Fibroblast of mammary gland (primary cell): ENCODE results near the gene PSMG4.

Source experiments
- DNase-seq: peaks from one replicate; pipeline ENCODE4 v3.0.0-alpha.2; 2010; ENCODE audit warnings: low read depth
- H3K4me3 ChIP-seq: 2 replicates; pipeline ENCODE4 v1.5.1; 2011; ENCODE audit warnings: low read depth, mild to moderate bottlenecking, low read length, moderate library complexity; ENCODE audit not compliant: control insufficient read depth
- CTCF ChIP-seq: conservative IDR thresholded peaks from 2 replicates; pipeline ENCODE4 v1.5.1; 2011; ENCODE audit warnings: low read depth, low read length, inconsistent platforms; ENCODE audit not compliant: control insufficient read depth, insufficient read depth

PSMG4 gene

GRCh38 chr6:3293271-3294155 lies 34.8 kb downstream of the PSMG4 start:
- H3K4me3 ChIP-seq: no peak overlapping the region
- DNase-seq: no peak
- TF ChIP-seq CTCF: no peak

- DNase-seq: no peak
- no peak for TF ChIP-seq CTCF
Measured at GRCh38 chr6:3294396-3294795, 35.6 kb downstream of the PSMG4 start.

GRCh38 chr6:3294921-3295871 lies 36.4 kb downstream of the PSMG4 start:
- TF ChIP-seq CTCF: no peak
- H3K4me3 ChIP-seq: no peak overlapping the region
- DNase-seq: no peak

More at GRCh38 chr6:3294396-3294795, 35.6 kb downstream of the PSMG4 start:
- H3K4me3 ChIP-seq: no peak overlapping the region

GRCh38 chr6:3296078-3296477 lies 37.3 kb downstream of the PSMG4 start:
- no peak for TF ChIP-seq CTCF
- no peak overlapping the region for H3K4me3 ChIP-seq
- no peak for DNase-seq

- H3K4me3 ChIP-seq: no peak overlapping the region
- TF ChIP-seq CTCF: no peak
- DNase-seq: no peak
Measured at GRCh38 chr6:3296537-3296936, 37.8 kb downstream of the PSMG4 start.

GRCh38 chr6:3297006-3297405 lies 38.3 kb downstream of the PSMG4 start:
- no peak overlapping the region for H3K4me3 ChIP-seq
- no peak for TF ChIP-seq CTCF
- DNase-seq: peak; percentile 37
